GM19043 (cell line): ENCODE results near the gene PTPRT.

Source experiments
- ATAC-seq: cut with Tn5 transposase; IDR thresholded peaks from one replicate; pipeline ENCODE4 v1.9.1; 2021; ENCODE audit warnings: low read depth; ENCODE audit not compliant: unreplicated experiment

The PTPRT gene

GRCh38 chr20:42686057-42686456 lies 503.6 kb downstream of the PTPRT start:
- no peak for ATAC-seq

DNA sequence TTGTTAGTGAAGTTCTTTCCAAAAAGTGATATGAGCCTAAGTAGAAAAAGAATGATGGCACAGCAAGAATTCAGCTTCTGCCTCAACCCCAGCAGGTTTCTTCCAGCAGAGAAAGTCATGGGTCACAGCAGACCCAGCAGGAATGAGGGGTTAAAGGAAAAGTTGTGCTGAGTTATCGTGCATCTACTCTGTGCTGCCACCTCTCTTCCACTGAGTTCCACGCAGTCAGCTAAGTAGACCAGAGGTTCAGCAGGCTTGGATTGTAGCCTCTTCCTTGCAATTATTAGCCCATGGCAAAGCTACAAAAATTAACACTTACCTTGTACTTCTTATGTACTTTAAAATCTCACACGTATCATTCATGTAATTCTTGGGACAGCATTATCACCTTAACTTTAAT lies 510.8 kb downstream of the PTPRT start:
- no peak for ATAC-seq

DNA sequence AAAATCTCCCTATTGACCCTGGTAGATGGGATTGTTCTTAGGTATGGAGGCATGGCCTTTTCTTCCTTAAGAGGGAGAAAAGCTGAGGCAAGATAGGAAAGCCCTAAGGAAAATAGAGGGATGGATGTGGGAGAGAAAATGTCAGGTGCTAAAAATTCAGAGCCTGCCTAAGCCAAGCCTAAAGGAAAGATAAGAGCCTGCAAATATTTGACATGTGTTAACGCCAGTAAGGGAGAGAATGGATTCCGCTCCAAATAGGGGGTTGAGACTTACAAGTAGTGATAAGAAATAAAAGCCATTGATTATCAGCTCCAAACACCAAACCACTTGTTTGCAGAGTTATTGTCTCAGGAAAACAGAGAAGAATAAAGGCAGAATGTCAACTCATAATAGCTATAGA lies 533.6 kb downstream of the PTPRT start:
- no peak for ATAC-seq

DNA sequence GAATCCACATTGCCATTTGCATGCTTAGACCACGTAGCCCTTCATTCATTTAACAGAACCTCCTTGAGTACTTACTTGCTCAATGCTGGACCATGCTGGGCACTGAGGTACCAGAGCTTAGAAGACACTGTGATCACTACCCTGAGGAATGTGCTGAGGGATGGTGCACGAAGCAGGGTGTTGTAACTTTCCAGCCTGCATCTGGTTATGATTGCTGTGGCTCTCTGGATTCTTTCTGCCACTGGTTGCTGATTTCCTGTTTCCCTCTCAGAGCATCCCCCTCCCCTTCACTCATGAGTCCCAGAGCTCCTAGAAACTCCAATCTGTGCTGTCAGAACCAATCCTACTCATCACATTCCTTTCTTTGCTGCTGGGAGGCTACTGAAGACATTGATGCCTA lies 537.4 kb downstream of the PTPRT start:
- no peak for ATAC-seq

DNA sequence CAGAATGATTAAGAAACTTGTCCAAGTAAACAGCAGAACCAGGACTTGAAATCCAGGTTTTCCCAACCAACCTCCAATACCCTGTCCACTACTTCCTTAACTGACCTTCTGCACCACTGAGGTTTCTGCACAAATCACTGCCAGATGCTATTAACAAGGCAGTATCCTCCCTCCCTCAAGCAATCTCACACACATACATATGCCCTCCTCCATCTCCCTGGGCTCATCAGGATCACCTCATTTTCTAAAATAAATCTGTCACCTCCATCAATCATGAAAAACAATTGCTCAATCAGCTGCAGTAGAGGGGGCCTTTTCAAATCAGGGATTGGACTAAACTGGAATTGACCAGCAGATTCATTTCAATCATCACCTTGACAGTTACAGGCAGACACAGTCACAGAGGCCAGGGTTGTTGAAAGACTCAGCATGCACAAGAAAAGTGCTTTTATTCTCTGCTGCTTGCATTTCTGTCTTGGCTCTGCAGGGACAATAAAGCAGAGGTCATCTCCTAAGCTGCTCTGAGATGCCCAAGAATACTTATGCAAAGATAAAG lies 539.4 kb downstream of the PTPRT start:
- no peak for ATAC-seq

DNA sequence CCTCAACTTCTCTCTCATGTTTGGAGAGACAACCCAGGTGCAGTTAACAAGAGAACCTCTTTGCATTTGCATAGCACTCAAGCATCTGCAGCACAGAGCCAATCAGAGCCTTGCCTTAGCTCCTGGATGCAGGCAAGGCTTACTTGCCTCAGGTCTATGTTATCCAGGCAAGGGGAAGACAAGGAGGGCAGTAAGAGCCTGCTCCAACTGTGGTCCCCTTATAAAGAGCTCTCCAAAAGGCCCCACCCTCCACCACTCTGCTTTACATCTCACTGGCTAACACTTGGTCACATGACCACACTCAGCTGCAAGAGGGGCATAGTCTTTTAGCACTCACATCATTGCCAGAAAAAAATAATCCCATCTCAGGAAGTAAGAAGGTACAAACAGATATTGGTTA lies 540.0 kb downstream of the PTPRT start:
- ATAC-seq, result no peak

DNA sequence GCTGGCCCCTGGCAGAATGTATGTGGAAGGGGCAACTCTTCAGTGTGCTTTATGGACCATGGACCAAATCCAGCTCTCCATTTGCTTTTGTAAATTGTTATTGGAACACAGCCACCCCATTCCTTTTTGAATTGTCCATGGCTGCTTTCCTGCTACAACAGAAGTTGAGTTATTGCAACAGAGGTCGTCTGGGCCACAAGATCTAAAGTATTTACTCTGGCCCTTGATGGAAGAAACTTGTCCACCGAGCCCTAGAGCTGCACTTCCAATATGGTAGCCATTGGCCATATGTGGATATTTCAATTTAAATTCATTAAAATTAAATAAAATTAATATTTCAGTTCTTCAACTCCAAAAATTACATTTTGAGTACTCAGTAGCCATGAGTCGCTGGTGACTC lies 543.5 kb downstream of the PTPRT start:
- no peak for ATAC-seq

DNA sequence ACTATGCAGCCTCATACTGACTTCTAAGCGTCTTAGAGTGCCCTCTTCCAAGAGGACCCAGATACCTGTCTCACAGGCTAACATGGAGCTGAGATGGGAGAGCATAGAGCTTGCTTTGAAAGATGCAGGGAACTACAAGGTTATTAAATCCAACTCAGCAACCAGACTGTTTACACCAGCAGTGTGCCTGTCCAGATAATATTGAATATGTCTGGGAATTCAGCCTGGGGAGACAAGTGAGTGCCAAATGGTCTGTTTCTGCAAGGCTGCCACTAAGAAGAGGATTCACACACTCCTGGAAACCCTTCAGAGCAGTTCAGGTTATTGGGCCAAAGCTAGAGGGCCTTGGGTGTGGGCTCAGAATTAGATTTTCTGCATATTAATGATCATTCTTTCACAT lies 547.8 kb downstream of the PTPRT start:
- ATAC-seq, result no peak

DNA sequence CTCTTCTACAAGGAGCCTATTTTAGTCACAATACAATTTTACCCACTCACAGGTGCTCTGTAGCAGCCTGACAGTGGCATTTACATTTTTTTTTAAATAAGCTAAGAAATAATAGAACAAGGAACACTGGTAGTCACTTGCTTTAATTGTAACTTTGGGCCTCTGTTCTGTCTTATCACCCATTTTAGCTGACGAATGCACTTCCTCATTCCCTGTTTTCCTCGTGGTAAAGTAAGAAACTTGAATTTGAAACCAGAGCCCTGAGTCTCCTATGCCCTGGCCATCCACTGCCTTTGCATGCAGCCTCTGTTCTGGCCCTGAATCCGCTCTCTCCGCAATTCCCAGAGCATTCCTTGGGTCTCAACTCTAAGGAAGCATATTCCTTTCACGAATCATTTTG lies 550.6 kb downstream of the PTPRT start:
- no peak for ATAC-seq

DNA sequence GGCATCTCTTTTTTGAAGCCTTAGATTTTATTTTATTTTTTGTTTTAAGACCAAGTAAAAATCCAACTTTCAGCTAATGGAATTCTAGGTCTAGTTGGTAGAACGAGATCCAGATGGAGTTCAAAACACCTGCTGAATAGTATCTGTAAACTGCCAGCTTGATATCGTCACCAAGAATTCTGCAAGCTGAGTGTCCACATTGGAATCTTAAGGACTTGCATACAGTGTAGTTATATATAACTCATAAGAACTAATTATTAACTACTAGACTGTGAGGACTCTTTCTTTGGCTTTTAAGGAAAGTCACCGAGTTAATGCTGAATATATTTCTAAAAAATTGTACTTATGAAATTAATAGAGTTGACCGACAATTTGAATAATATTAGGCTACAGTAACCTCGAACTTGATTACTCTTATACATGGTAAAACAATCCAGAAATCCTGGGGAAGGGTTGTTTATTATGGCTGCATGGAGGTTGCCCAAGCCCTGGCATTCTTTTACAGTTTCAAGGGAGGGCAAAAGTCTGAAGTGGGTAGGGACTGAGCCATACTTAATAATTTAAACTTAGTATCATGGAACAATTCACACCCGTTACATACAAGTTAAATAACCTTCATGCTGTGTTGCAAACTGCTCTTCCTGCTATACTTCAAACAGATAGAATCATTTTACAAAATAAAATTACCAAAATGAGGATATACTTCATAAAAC lies 553.9 kb downstream of the PTPRT start:
- no peak for ATAC-seq

GRCh38 chr20:42634156-42634555 lies 555.5 kb downstream of the PTPRT start:
- no peak for ATAC-seq

GRCh38 chr20:42628683-42629082 lies 561.0 kb downstream of the PTPRT start:
- ATAC-seq, result no peak

DNA sequence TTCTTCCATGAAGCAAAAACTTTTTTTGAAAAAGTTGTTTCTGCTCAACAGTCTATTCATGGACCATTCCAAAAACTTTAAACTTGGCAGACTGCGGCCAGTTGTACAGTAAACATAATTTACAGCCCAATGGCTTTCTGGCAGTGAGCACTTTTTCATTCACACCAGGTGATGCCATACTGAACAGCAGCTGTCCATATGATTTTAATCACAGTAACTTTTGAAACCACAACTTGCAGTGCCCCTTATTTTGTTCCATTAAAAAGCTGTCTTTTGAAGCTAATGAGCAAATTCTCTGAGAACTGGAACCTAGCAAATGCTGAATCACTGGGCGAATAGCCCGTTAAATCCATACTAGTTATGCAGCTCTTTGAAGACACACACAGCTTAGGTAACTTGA lies 576.6 kb downstream of the PTPRT start:
- no peak for ATAC-seq

DNA sequence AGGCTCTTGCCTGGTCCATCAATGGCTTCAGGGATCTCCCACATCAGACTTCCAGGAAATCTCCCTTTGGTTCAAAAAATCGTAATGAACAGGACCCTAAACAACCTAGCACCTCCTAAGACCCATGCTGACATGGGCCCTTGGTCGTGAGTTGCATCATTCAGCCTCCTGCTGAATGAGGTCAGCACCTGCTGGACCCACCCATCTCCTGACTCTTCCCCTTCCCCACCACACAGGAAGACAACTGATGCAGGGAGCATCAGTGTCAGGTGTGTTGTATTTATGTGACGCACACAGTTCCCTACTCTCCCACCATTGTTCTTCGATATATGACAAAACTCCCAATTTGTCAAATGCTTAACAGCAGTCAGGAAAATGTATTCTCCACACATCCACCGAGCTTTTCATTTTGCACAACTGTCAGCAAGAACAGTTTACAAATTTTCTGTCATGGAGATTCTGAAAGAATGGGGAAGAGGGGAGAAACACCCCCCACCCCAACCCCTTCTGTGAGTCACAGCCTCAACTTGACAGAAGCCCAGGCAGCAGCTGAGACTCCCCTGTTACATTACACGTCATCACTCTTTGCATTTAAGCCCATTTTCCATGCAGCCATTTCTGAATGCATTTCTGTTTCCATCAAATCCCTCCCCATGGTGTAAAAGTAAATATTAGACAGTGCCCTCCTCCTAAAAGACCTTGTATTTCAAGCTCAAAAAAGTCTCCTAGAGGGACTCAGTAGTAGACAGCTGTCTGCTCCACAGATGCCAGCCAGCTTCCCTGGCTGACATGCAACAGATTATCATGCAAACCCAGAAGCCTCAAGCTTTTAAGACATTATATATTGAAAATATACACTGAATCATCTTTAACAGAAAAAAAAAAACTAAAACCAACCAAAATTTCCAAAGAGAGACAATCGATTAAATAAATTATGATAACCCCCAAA lies 577.5 kb downstream of the PTPRT start:
- no peak for ATAC-seq

- no peak for ATAC-seq
Measured at GRCh38 chr20:42611423-42611822, 578.3 kb downstream of the PTPRT start.

GRCh38 chr20:42610070-42610469 lies 579.6 kb downstream of the PTPRT start:
- no peak for ATAC-seq

GRCh38 chr20:42609618-42610017 lies 580.1 kb downstream of the PTPRT start:
- ATAC-seq, result no peak

GRCh38 chr20:42604998-42605956 lies 584.4 kb downstream of the PTPRT start:
- no peak for ATAC-seq

DNA sequence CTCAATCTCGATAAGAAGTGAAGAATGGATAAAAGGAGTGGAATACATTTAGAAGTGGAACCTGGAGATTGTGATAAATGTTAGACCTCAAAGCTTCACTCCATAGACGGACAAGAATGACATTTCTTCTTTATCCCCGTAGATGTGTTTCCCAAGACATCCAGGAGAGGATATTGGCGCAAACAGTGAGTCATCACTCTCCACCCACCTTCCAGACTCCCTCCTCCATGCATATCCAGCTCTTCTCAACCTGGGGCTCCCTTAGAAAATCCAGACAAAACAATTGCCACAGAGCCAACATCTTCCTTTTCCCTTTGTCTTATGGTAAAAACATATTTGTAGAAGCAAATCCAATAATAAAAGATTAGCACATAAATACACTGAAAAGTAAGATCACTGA lies 586.1 kb downstream of the PTPRT start:
- ATAC-seq, result no peak

GRCh38 chr20:42598581-42598980 lies 591.1 kb downstream of the PTPRT start:
- no peak for ATAC-seq
